Measurements from ENCODE around the gene MYOM1.
A peak's percentile ranks its signal among the peaks of the same experiment; 100 is the strongest.
"Not testable (repeated sequence)": the region's sequence is repeated elsewhere in the genome, so short reads cannot be mapped to it uniquely, and the experiment has no call there.

MYOM1 gene

GRCh38 chr18:3051718-3052410 is 167.9 kb downstream of the MYOM1 start:
- peak in 1 of 2 donors; percentile 31 for DNase-seq

- not testable (repeated sequence) for DNase-seq
These were observed 169.8 kb downstream of the MYOM1 start for GRCh38 chr18:3049897-3050454.

GRCh38 chr18:3048820-3049349 is 170.9 kb downstream of the MYOM1 start:
- no peak for DNase-seq

GRCh38 chr18:3048121-3048520 is 171.6 kb downstream of the MYOM1 start:
- no peak for DNase-seq

- no peak for DNase-seq
These were observed 173.5 kb downstream of the MYOM1 start for GRCh38 chr18:3046216-3046808.

- no peak for DNase-seq
These were observed 174.7 kb downstream of the MYOM1 start for GRCh38 chr18:3044931-3045698.

GRCh38 chr18:3042379-3042778 is 177.4 kb downstream of the MYOM1 start:
- DNase-seq: no peak

- no peak for DNase-seq
These were observed 177.9 kb downstream of the MYOM1 start for GRCh38 chr18:3041843-3042242.

- no peak for DNase-seq
These were observed 178.9 kb downstream of the MYOM1 start for GRCh38 chr18:3040881-3041280.

- no peak for DNase-seq
These were observed 179.6 kb downstream of the MYOM1 start for GRCh38 chr18:3040173-3040572.

- DNase-seq: peak; percentile 16 to 41
These were observed 182.3 kb downstream of the MYOM1 start for GRCh38 chr18:3037423-3037915.

- no peak for DNase-seq
These were observed 183.7 kb downstream of the MYOM1 start for GRCh38 chr18:3036108-3036507.

- no peak for DNase-seq
These were observed 184.1 kb downstream of the MYOM1 start for GRCh38 chr18:3035635-3036034.

GRCh38 chr18:3032721-3033120 is 187.0 kb downstream of the MYOM1 start:
- DNase-seq: no peak

- DNase-seq: no peak
These were observed 190.4 kb downstream of the MYOM1 start for GRCh38 chr18:3029215-3029952.

- not testable (repeated sequence) for DNase-seq
These were observed 191.7 kb downstream of the MYOM1 start for GRCh38 chr18:3028115-3028514.

- DNase-seq: no peak
These were observed 192.3 kb downstream of the MYOM1 start for GRCh38 chr18:3027370-3027891.

GRCh38 chr18:3025544-3025943 is 194.2 kb downstream of the MYOM1 start:
- no peak for DNase-seq

- not testable (repeated sequence) for DNase-seq
These were observed 196.2 kb downstream of the MYOM1 start for GRCh38 chr18:3023603-3024002.

Data from CD4-positive, alpha-beta T cell treated with Interleukin-4 for 1 hour (primary cell).